Measurements from ENCODE around the gene SLC26A2. TPM values are rescaled to one million over a fixed set of nuclear protein-coding genes. Genes with fewer than 3 reads are reported as not detected.
"Not testable (repeated sequence)": the region's sequence is repeated elsewhere in the genome, so short reads cannot be mapped to it uniquely, and the experiment has no call there.

Gene SLC26A2
- total RNA-seq, 1 experiment from 2014 or later, result 17.5 TPM

GRCh38 chr5:150000990-150001659 lies 40.6 kb downstream of the SLC26A2 start:
- peak; percentile 50 for DNase-seq (ENCODE audit: low read depth)

- DNase-seq (ENCODE audit: low read depth), result peak; percentile 73
Observed at GRCh38 chr5:150001660-150002486, 41.3 kb downstream of the SLC26A2 start.

- DNase-seq (ENCODE audit: low read depth), result no peak
Observed at GRCh38 chr5:150006318-150006717, 45.8 kb downstream of the SLC26A2 start.

GRCh38 chr5:150007050-150007449 lies 46.5 kb downstream of the SLC26A2 start:
- DNase-seq (ENCODE audit: low read depth), result no peak

GRCh38 chr5:150009671-150010387 lies 49.3 kb downstream of the SLC26A2 start:
- DNase-seq (ENCODE audit: low read depth), result no peak

GRCh38 chr5:150013931-150014330 lies 53.4 kb downstream of the SLC26A2 start:
- no peak for DNase-seq (ENCODE audit: low read depth)

- no peak for DNase-seq (ENCODE audit: low read depth)
Observed at GRCh38 chr5:150014456-150014855, 53.9 kb downstream of the SLC26A2 start.

GRCh38 chr5:150015415-150015814 lies 54.9 kb downstream of the SLC26A2 start:
- DNase-seq (ENCODE audit: low read depth), result no peak

GRCh38 chr5:150016537-150016936 lies 56.0 kb downstream of the SLC26A2 start:
- DNase-seq (ENCODE audit: low read depth), result no peak

GRCh38 chr5:150017226-150018005 lies 56.9 kb downstream of the SLC26A2 start:
- DNase-seq (ENCODE audit: low read depth), result peak; percentile 45

- DNase-seq (ENCODE audit: low read depth), result peak; percentile 39
Observed at GRCh38 chr5:150020249-150020648, 59.7 kb downstream of the SLC26A2 start.

GRCh38 chr5:150021491-150022157 lies 61.1 kb downstream of the SLC26A2 start:
- peak; percentile 90 for DNase-seq (ENCODE audit: low read depth)

GRCh38 chr5:150022158-150022531 lies 61.6 kb downstream of the SLC26A2 start:
- DNase-seq (ENCODE audit: low read depth), result peak; percentile 98

GRCh38 chr5:150022681-150023080 lies 62.1 kb downstream of the SLC26A2 start:
- no peak for DNase-seq (ENCODE audit: low read depth)

- no peak for DNase-seq (ENCODE audit: low read depth)
Observed at GRCh38 chr5:150023136-150023535, 62.6 kb downstream of the SLC26A2 start.

- DNase-seq (ENCODE audit: low read depth), result no peak
Observed at GRCh38 chr5:150024346-150024984, 63.9 kb downstream of the SLC26A2 start.

- no peak for DNase-seq (ENCODE audit: low read depth)
Observed at GRCh38 chr5:150026682-150027172, 66.2 kb downstream of the SLC26A2 start.

- not testable (repeated sequence) for DNase-seq (ENCODE audit: low read depth)
Observed at GRCh38 chr5:150028047-150028446, 67.5 kb downstream of the SLC26A2 start.

GRCh38 chr5:150033334-150033733 lies 72.8 kb downstream of the SLC26A2 start:
- no peak for DNase-seq (ENCODE audit: low read depth)

- peak; percentile 71 for DNase-seq (ENCODE audit: low read depth)
Observed at GRCh38 chr5:150034662-150035061, 74.1 kb downstream of the SLC26A2 start.

Measured in M059J (cell line).